ENCODE measurements around the gene EFHB.
A peak's percentile ranks its signal among the peaks of the same experiment; 100 is the strongest.

The EFHB gene

GRCh38 chr3:19947549-19948225 lies 13.7 kb upstream of the EFHB start:
- Histone ChIP-seq H3K9ac (ENCODE audit: low read length) (peak overlapping the region; percentile 89), H3K4me1 (ENCODE audit: control insufficient read depth, low read depth, low read length) (peaks cover 18% of the 10 kb centered on the region), H3K4me3 (ENCODE audit: low read length) (peak overlapping the region; percentile 88), H3K27me3 (ENCODE audit: control insufficient read depth, insufficient read depth, low read length) (no peaks in the 10 kb centered on the region), H3K27ac (ENCODE audit: low read length) (peak overlapping the region; percentile 67), H3K9me3 (ENCODE audit: control insufficient read depth, low read depth, low read length) (no peaks in the 10 kb centered on the region), H3K36me3 (ENCODE audit: control insufficient read depth, low read depth, low read length) (peaks cover 18% of the 10 kb centered on the region)

DNA sequence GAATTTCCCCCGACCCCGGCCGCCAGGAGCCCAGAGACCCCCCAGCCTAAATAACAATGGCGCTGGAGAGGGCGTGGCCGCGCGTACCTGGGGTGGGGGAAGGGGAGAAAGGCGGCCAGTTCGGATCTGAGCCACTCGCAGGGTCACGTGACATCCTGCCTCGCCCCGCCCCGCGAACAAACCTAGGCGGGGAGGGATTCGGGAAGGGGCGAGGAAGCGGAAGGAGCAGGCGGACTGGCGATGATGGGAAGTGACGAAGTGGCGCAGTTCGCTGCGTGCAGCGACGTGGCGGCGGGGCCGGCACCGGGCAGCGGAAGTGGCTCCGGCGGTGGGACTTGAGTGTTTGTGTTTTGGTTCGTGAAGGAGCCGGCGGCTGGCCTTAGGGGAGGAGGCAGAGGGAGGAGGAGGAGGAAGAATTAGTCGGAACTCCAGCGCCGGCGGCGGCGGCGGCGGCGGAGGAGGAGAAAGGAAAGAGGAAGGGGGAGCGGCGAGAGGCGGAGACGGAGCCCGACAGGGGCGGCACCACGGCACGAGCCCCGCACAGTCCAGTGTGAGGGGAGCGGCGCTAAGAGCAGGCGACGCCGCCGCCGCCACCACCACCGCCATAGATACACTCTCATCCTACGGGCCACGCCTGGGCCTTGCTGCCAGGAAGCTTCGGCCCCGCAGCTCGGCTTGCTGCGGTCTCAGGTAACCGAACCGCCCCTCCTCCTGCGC lies 13.0 kb upstream of the EFHB start, which contains the start of gene RAB5A:
RAB5A (plus strand) TSS at position 266 of the 717 bp plus-strand sequence. CDS start 3,802 bp downstream, outside the sequence.
- H3K4me3 ChIP-seq (ENCODE audit: low read length), result peak within 1 kb of the TSS; percentile 88
- H3K9me3 ChIP-seq (ENCODE audit: control insufficient read depth, low read depth, low read length), result no peaks in the 10 kb centered on the region
- no peaks in the 10 kb centered on the region for H3K27me3 ChIP-seq (ENCODE audit: control insufficient read depth, insufficient read depth, low read length)
- H3K9ac ChIP-seq (ENCODE audit: low read length), result peak within 1 kb of the TSS; percentile 89
- H3K4me1 ChIP-seq (ENCODE audit: control insufficient read depth, low read depth, low read length), result peaks cover 18% of the 10 kb centered on the region
- peak within 1 kb of the TSS; percentile 93 for H3K27ac ChIP-seq (ENCODE audit: low read length)
- peaks cover 14% of the 10 kb centered on the region for H3K36me3 ChIP-seq (ENCODE audit: control insufficient read depth, low read depth, low read length)

DNA sequence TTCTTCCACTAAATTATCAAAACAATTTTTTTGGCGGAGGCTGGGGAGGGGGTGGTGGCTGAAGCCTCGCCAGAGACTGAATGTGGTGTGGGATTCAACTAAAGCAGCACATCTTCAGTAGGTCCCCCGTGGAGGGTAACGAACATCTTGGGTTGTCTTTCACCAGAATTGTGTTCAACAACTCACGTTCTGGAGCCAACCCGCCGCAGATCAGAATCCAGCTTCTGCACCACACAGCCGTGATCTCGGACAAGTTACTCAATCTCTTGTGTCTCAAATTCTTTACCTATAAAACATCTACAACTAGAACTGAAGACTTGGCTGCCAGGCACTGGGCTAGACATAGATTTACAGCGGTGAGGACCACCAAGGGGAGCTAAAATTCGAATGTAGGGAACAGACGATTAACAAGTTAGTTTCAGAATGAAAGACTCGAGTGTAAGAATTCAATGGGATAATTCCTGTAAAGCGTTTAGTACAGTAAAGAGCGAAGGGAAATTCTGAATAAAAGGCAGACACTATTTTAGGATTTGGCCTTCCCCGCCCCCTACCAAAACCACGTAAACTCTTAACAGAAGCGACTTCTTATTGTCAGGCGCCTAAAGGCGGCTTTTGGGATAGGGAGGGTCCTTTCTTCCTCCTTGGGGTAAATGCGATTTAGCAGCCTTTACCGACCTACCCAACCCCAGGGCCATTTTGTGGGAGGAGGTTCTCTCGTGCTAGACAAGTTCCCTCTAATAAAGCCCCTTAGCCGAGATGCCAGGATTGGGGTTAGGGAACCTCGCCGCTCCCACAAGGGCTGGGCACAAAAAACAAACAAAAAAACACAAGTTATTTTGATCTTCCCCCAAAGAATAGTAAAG lies 12.2 kb upstream of the EFHB start:
- peak overlapping the region; percentile 93 for H3K27ac ChIP-seq (ENCODE audit: low read length)
- peak overlapping the region; percentile 88 for H3K4me3 ChIP-seq (ENCODE audit: low read length)
- peaks cover 18% of the 10 kb centered on the region for H3K4me1 ChIP-seq (ENCODE audit: control insufficient read depth, low read depth, low read length)

GRCh38 chr3:19945534-19945933 lies 11.5 kb upstream of the EFHB start:
- peaks cover under 1% of the 10 kb centered on the region for H3K36me3 ChIP-seq (ENCODE audit: control insufficient read depth, low read depth, low read length)
- H3K4me1 ChIP-seq (ENCODE audit: control insufficient read depth, low read depth, low read length), result peaks cover 18% of the 10 kb centered on the region
- H3K4me3 ChIP-seq (ENCODE audit: low read length), result no peak overlapping the region
- no peaks in the 10 kb centered on the region for H3K27me3 ChIP-seq (ENCODE audit: control insufficient read depth, insufficient read depth, low read length)
- H3K9ac ChIP-seq (ENCODE audit: low read length), result no peak overlapping the region
- no peaks in the 10 kb centered on the region for H3K9me3 ChIP-seq (ENCODE audit: control insufficient read depth, low read depth, low read length)
- H3K27ac ChIP-seq (ENCODE audit: low read length), result no peak overlapping the region

More for the DNA sequence above, 12.2 kb upstream of the EFHB start:
- no peaks in the 10 kb centered on the region for H3K27me3 ChIP-seq (ENCODE audit: control insufficient read depth, insufficient read depth, low read length)
- no peaks in the 10 kb centered on the region for H3K9me3 ChIP-seq (ENCODE audit: control insufficient read depth, low read depth, low read length)
- H3K36me3 ChIP-seq (ENCODE audit: control insufficient read depth, low read depth, low read length), result peaks cover 7% of the 10 kb centered on the region
- H3K9ac ChIP-seq (ENCODE audit: low read length), result peak overlapping the region; percentile 89

DNA sequence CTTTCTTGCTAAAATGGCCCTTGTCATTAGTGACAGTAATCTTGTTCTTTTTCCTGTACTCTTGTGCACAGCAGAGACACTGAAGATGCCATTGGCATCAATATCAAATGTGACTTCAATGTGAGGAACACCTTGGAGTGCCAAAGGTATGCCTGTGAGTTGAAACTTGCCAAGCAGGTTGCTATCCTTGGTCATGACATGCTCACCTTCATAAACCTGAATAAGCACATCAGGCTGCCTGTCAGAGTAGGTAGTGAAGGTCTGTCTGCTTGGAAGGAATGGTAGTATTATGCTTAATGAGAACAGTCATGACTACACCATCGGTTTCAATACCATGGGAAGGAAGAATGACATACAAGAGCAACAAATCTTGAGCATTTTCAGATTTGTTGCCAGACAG lies 6.6 kb upstream of the EFHB start:
- H3K4me3 ChIP-seq (ENCODE audit: low read length), result no peak overlapping the region
- no peak overlapping the region for H3K9ac ChIP-seq (ENCODE audit: low read length)

GRCh38 chr3:19938295-19938627 lies 4.2 kb upstream of the EFHB start:
- no peak overlapping the region for H3K27ac ChIP-seq (ENCODE audit: low read length)

More for the DNA sequence above, 6.6 kb upstream of the EFHB start:
- H3K27me3 ChIP-seq (ENCODE audit: control insufficient read depth, insufficient read depth, low read length), result no peaks in the 10 kb centered on the region
- no peak overlapping the region for H3K27ac ChIP-seq (ENCODE audit: low read length)
- no peaks in the 10 kb centered on the region for H3K36me3 ChIP-seq (ENCODE audit: control insufficient read depth, low read depth, low read length)
- H3K4me1 ChIP-seq (ENCODE audit: control insufficient read depth, low read depth, low read length), result no peaks in the 10 kb centered on the region
- H3K9me3 ChIP-seq (ENCODE audit: control insufficient read depth, low read depth, low read length), result no peaks in the 10 kb centered on the region

DNA sequence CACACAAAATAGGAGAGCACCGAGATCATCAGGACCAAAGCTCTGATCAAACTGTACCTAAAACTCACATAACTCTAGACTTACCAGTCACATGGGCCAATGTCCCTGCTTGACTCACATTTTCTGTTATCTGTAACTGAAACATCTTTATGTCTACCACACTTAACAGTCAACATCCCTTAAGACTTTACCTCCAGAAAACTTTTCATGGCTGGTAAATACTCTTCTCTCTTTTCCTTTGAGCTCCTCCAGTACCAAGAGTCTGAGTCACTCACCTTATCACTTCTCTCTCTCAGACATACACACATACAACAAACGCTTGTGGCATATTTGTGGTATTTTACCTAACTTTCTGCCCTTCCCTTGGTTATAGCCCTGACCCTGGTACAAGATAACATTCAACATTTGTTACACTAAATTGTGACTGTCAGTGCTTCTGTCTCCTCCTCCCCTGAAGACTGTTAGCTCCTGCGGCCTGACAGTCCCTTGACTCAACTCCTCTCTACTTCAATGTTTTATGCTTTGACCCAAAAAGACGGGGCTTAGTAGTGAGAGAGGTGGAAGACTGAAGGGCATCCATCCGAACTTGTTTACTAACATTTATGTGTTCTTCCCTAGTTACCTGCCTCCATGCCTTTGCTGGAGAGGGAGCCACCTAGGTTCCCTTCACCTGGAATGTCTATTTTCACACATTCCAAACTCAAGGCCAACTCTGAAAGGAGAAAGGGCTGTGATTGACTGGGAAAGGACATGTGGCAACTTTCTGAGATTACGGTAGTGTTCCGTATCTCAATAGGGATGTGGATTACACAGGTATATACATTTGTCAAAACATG lies 3.7 kb upstream of the EFHB start:
- no peaks in the 10 kb centered on the region for H3K36me3 ChIP-seq (ENCODE audit: control insufficient read depth, low read depth, low read length)
- H3K27ac ChIP-seq (ENCODE audit: low read length), result no peak overlapping the region
- H3K4me3 ChIP-seq (ENCODE audit: low read length), result no peak overlapping the region
- no peaks in the 10 kb centered on the region for H3K9me3 ChIP-seq (ENCODE audit: control insufficient read depth, low read depth, low read length)
- no peak overlapping the region for H3K9ac ChIP-seq (ENCODE audit: low read length)
- no peaks in the 10 kb centered on the region for H3K27me3 ChIP-seq (ENCODE audit: control insufficient read depth, insufficient read depth, low read length)
- H3K4me1 ChIP-seq (ENCODE audit: control insufficient read depth, low read depth, low read length), result no peaks in the 10 kb centered on the region

More at GRCh38 chr3:19938295-19938627, 4.2 kb upstream of the EFHB start:
- Histone ChIP-seq H3K9me3 (ENCODE audit: control insufficient read depth, low read depth, low read length) (no peaks in the 10 kb centered on the region), H3K4me3 (ENCODE audit: low read length) (no peak overlapping the region), H3K36me3 (ENCODE audit: control insufficient read depth, low read depth, low read length) (no peaks in the 10 kb centered on the region), H3K4me1 (ENCODE audit: control insufficient read depth, low read depth, low read length) (no peaks in the 10 kb centered on the region), H3K9ac (ENCODE audit: low read length) (no peak overlapping the region), H3K27me3 (ENCODE audit: control insufficient read depth, insufficient read depth, low read length) (no peaks in the 10 kb centered on the region)

DNA sequence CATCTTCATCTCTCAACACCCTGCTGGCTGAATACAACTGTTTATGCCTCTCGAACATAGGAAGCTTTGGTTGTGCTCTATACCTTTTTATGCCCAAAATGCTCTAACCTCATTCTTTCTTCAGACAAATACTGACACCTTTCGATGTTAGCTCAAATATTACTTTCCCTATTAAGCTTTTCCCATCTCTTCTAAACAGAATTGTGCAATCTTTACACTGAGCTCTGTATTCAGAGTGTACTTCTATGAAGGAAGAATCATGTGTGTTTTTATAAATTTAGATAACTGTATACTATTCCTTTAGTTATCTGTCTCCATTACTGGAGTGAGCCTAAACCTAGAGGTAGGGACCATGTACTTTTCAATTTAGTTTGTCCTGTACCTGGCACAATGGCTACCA lies 1.6 kb downstream of the EFHB start:
- Histone ChIP-seq H3K9ac (ENCODE audit: low read length) (no peak overlapping the region), H3K27ac (ENCODE audit: low read length) (no peak overlapping the region), H3K4me3 (ENCODE audit: low read length) (no peak overlapping the region), H3K27me3 (ENCODE audit: control insufficient read depth, insufficient read depth, low read length) (no peaks in the 10 kb centered on the region), H3K4me1 (ENCODE audit: control insufficient read depth, low read depth, low read length) (no peaks in the 10 kb centered on the region), H3K9me3 (ENCODE audit: control insufficient read depth, low read depth, low read length) (no peaks in the 10 kb centered on the region), H3K36me3 (ENCODE audit: control insufficient read depth, low read depth, low read length) (no peaks in the 10 kb centered on the region)

GRCh38 chr3:19931767-19932188 lies 2.2 kb downstream of the EFHB start:
- H3K27me3 ChIP-seq (ENCODE audit: control insufficient read depth, insufficient read depth, low read length), result no peaks in the 10 kb centered on the region
- H3K9ac ChIP-seq (ENCODE audit: low read length), result no peak overlapping the region
- no peaks in the 10 kb centered on the region for H3K36me3 ChIP-seq (ENCODE audit: control insufficient read depth, low read depth, low read length)
- no peaks in the 10 kb centered on the region for H3K4me1 ChIP-seq (ENCODE audit: control insufficient read depth, low read depth, low read length)
- H3K9me3 ChIP-seq (ENCODE audit: control insufficient read depth, low read depth, low read length), result no peaks in the 10 kb centered on the region
- H3K4me3 ChIP-seq (ENCODE audit: low read length), result no peak overlapping the region
- no peak overlapping the region for H3K27ac ChIP-seq (ENCODE audit: low read length)

GRCh38 chr3:19931180-19931692 lies 2.8 kb downstream of the EFHB start:
- H3K4me1 ChIP-seq (ENCODE audit: control insufficient read depth, low read depth, low read length), result no peaks in the 10 kb centered on the region
- H3K9me3 ChIP-seq (ENCODE audit: control insufficient read depth, low read depth, low read length), result no peaks in the 10 kb centered on the region
- no peaks in the 10 kb centered on the region for H3K36me3 ChIP-seq (ENCODE audit: control insufficient read depth, low read depth, low read length)
- H3K9ac ChIP-seq (ENCODE audit: low read length), result no peak overlapping the region
- no peaks in the 10 kb centered on the region for H3K27me3 ChIP-seq (ENCODE audit: control insufficient read depth, insufficient read depth, low read length)
- H3K27ac ChIP-seq (ENCODE audit: low read length), result no peak overlapping the region
- no peak overlapping the region for H3K4me3 ChIP-seq (ENCODE audit: low read length)
